ENCODE measurements around the gene MBD2.
"Not testable (repeated sequence)": the region's sequence is repeated elsewhere in the genome, so short reads cannot be mapped to it uniquely, and the experiment has no call there.

The MBD2 gene

GRCh38 chr18:54238173-54238936 lies 13.9 kb upstream of the MBD2 start:
- no peak for DNase-seq (ENCODE audit: low spot score)

- DNase-seq (ENCODE audit: low spot score), result no peak
Observed at GRCh38 chr18:54235871-54236270, 11.4 kb upstream of the MBD2 start.

- DNase-seq (ENCODE audit: low spot score), result no peak
Observed at GRCh38 chr18:54233747-54234146, 9.3 kb upstream of the MBD2 start.

- DNase-seq (ENCODE audit: low spot score), result no peak
Observed at GRCh38 chr18:54233228-54233625, 8.8 kb upstream of the MBD2 start.

GRCh38 chr18:54232485-54233227 lies 8.2 kb upstream of the MBD2 start:
- no peak for DNase-seq (ENCODE audit: low spot score)

- DNase-seq (ENCODE audit: low spot score), result no peak
Observed at GRCh38 chr18:54229421-54230059, 5.1 kb upstream of the MBD2 start.

- no peak for DNase-seq (ENCODE audit: low spot score)
Observed at GRCh38 chr18:54228364-54228763, 3.9 kb upstream of the MBD2 start.

GRCh38 chr18:54223568-54224241 lies 764 bp downstream of the MBD2 start:
- peak; percentile 69 for DNase-seq (ENCODE audit: low spot score)

- DNase-seq (ENCODE audit: low spot score), result no peak
Observed at GRCh38 chr18:54222922-54223567, 1.4 kb downstream of the MBD2 start.

GRCh38 chr18:54220406-54220805 lies 4.1 kb downstream of the MBD2 start:
- no peak for DNase-seq (ENCODE audit: low spot score)

GRCh38 chr18:54218803-54219202 lies 5.7 kb downstream of the MBD2 start:
- DNase-seq (ENCODE audit: low spot score), result not testable (repeated sequence)

GRCh38 chr18:54218299-54218698 lies 6.2 kb downstream of the MBD2 start:
- DNase-seq (ENCODE audit: low spot score), result no peak

GRCh38 chr18:54217624-54218023 lies 6.8 kb downstream of the MBD2 start:
- DNase-seq (ENCODE audit: low spot score), result no peak

GRCh38 chr18:54215069-54215468 lies 9.4 kb downstream of the MBD2 start:
- no peak for DNase-seq (ENCODE audit: low spot score)

- DNase-seq (ENCODE audit: low spot score), result no peak
Observed at GRCh38 chr18:54210463-54210862, 14.0 kb downstream of the MBD2 start.

- no peak for DNase-seq (ENCODE audit: low spot score)
Observed at GRCh38 chr18:54209471-54210180, 14.8 kb downstream of the MBD2 start.

GRCh38 chr18:54206447-54206846 lies 18.0 kb downstream of the MBD2 start:
- DNase-seq (ENCODE audit: low spot score), result no peak

GRCh38 chr18:54205959-54206358 lies 18.5 kb downstream of the MBD2 start:
- DNase-seq (ENCODE audit: low spot score), result no peak

GRCh38 chr18:54205448-54205847 lies 19.0 kb downstream of the MBD2 start:
- not testable (repeated sequence) for DNase-seq (ENCODE audit: low spot score)

- DNase-seq (ENCODE audit: low spot score), result no peak
Observed at GRCh38 chr18:54204883-54205282, 19.6 kb downstream of the MBD2 start.

GRCh38 chr18:54203914-54204313 lies 20.6 kb downstream of the MBD2 start:
- no peak for DNase-seq (ENCODE audit: low spot score)
